ENCODE results near the gene ISL2. TPM values are rescaled to one million over a fixed set of nuclear protein-coding genes. Genes with fewer than 3 reads are reported as not detected.

Gene ISL2
- total and polyA plus RNA-seq, 2 of the 13 experiments (the other 11 are each of a cell fraction or from before 2014, with no cell fraction given) = 4.3 to 5.1 TPM

GRCh38 chr15:76346669-76347481 lies 10.3 kb downstream of the ISL2 start (continued):
- TF ChIP-seq GABPB1 (CRISPR knock-in tag; IDR thresholded peaks at IDR 0.05) (0 out of 2 replicates have a peak, but pooled peaks have one; percentile 27), ARHGAP35 (CRISPR knock-in tag; IDR thresholded peaks at IDR 0.05; ENCODE audit: borderline replicate concordance) (no peak), YEATS4 (CRISPR knock-in tag; IDR thresholded peaks at IDR 0.05; ENCODE audit: borderline replicate concordance) (0 out of 2 replicates have a peak, but pooled peaks have one; percentile 2), ZFY (CRISPR knock-in tag; IDR thresholded peaks at IDR 0.05) (peak; percentile 51; the same call in 1 of the 2 replicates), ZNF101 (CRISPR knock-in tag; IDR thresholded peaks at IDR 0.05; ENCODE audit: borderline replicate concordance, low read depth) (0 out of 2 replicates have a peak, but pooled peaks have one; percentile 38), HNF1B (CRISPR knock-in tag; IDR thresholded peaks at IDR 0.05) (0 out of 2 replicates have a peak, but pooled peaks have one; percentile 1), MYC (CRISPR knock-in tag; IDR thresholded peaks at IDR 0.05; ENCODE audit: borderline replicate concordance) (0 out of 2 replicates have a peak, but pooled peaks have one; percentile 7), CEBPZ (IDR thresholded peaks at IDR 0.05; ENCODE audit: low read length) (no peak), FOXP1 (IDR thresholded peaks at IDR 0.05) (no peak), FOXP1 (CRISPR knock-in tag; IDR thresholded peaks at IDR 0.05) (no peak), TFDP1 (CRISPR knock-in tag; IDR thresholded peaks at IDR 0.05; ENCODE audit: borderline replicate concordance) (0 out of 2 replicates have a peak, but pooled peaks have one; percentile 17), RBM39 (IDR thresholded peaks at IDR 0.05; ENCODE audit: low read depth, low read length, poor library complexity, severe bottlenecking) (peak; percentile 45)
